ENCODE data around the gene PRKN.

The PRKN gene

DNA sequence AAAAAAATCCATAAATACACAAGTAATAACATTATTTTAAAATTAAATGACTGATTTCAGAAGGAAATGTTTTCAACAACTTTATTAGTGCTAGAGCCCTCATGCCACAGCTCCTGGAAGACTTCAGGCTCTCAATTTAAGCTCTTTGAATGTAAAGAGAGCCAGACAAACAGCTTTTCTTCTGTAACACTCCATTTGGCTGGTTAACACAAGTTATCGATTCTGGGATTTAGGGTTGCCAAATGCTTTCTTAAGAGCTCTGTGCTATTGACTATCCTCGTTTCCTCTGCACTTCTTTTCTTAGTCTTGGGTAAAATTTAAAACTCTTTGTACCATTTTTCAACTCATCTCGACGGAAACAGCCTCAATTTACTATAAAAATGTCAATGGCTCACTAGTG lies 402.5 kb downstream of the PRKN start:
- DNase-seq (ENCODE audit: extremely low read depth, low read depth): no peak
- TF ChIP-seq, protein P1, sequence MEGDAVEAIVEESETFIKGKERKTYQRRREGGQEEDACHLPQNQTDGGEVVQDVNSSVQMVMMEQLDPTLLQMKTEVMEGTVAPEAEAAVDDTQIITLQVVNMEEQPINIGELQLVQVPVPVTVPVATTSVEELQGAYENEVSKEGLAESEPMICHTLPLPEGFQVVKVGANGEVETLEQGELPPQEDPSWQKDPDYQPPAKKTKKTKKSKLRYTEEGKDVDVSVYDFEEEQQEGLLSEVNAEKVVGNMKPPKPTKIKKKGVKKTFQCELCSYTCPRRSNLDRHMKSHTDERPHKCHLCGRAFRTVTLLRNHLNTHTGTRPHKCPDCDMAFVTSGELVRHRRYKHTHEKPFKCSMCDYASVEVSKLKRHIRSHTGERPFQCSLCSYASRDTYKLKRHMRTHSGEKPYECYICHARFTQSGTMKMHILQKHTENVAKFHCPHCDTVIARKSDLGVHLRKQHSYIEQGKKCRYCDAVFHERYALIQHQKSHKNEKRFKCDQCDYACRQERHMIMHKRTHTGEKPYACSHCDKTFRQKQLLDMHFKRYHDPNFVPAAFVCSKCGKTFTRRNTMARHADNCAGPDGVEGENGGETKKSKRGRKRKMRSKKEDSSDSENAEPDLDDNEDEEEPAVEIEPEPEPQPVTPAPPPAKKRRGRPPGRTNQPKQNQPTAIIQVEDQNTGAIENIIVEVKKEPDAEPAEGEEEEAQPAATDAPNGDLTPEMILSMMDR (IDR thresholded peaks at IDR 0.05; ENCODE audit: low read depth, low read length): no peak

DNA sequence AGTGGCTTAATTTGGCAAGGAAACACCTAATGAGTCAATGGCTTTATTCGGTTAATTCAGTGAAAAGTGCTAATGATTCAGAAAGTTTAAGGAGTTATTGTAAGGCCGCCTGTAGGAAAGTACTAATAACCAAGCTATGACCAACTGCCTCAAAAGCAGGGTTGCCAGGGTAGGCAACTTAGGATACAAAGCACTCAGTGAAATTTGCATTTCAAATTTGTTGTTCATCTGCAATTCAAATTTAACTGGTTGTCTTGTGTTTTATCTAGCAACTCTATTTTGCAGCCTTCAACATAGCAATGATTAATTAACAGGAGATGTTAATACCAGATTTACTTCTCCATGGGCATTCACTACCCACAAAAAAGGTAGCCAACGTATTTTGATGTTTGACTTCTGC lies 412.3 kb downstream of the PRKN start:
- TF ChIP-seq, protein P1 (IDR thresholded peaks at IDR 0.05; ENCODE audit: low read depth, low read length): no peak
- DNase-seq (ENCODE audit: extremely low read depth, low read depth): no peak

DNA sequence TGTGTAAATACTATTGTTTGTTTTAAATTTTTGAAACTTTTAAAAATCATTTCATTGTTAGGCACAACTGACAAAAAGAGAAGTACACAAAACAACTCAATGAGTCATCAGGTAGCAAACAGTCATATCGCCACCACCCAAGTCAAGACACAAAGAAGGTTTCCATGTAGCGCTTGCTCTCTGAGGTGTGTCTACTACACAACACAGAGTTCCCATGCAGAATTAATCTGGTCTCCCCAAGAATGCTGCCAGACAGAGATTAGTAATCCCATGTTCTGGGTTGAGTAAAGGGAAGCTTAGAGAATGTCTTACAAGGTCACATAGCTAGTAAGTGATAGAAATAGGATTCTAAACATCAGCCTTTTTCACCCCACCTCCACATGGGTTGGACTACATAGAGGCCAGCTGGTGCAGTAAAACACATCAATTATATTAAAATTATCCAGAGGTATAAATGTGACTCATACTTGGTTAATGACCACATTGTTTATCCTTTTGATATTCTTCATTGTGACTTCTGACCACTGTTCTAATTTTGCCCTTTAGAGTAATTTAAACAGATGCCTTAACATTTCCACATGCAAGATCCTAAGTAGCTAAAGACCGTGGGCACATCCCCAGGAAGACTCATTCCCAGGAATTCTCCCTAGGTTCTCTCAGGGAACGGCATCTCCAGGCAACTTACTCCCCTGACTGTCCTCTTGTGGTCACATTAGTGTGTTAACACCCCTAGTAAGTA lies 413.5 kb downstream of the PRKN start:
- TF ChIP-seq, protein P1 (IDR thresholded peaks at IDR 0.05; ENCODE audit: low read depth, low read length): peak; percentile 4
- DNase-seq (ENCODE audit: extremely low read depth, low read depth): peak; percentile 8

DNA sequence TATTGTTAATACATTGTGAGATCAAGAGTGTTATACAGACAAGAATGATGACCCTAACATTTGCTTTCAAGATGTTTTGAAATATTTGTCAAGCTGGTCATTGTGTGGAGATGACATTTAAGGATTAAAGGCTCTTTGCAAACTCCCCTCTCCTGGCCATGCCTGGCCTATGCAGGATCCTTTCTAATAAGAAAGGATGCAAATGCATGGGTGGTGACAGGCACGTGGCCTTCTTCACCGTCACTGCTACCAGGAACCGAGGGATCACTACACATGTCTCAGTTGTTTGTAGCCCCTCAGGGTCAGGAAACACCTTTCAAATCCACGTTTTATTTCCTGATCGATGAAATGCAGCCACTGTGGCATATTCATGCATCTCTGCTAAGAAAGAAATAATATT lies 419.7 kb downstream of the PRKN start:
- TF ChIP-seq, protein P1 (IDR thresholded peaks at IDR 0.05; ENCODE audit: low read depth, low read length): no peak
- no peak for DNase-seq (ENCODE audit: extremely low read depth, low read depth)

DNA sequence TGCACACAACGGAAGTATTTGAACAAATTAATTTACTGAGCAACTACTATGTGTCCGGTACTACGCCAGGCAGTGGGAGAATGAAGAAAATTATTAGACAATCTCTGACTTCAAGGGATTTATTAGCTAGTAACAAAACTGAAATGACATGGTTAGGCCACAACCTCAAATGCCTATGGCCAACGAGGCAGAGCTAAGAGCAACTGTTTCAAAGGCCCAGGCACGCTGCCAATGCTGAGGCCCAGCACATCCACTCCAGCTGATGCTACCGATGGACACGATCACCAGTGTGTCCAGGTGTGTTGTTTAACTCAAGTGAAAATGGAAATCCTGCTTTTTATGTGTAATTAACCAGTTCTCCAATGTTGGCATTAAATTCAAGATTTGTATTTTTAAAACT lies 420.9 kb downstream of the PRKN start:
- DNase-seq (ENCODE audit: extremely low read depth, low read depth): no peak
- TF ChIP-seq, protein P1 (IDR thresholded peaks at IDR 0.05; ENCODE audit: low read depth, low read length): no peak

DNA sequence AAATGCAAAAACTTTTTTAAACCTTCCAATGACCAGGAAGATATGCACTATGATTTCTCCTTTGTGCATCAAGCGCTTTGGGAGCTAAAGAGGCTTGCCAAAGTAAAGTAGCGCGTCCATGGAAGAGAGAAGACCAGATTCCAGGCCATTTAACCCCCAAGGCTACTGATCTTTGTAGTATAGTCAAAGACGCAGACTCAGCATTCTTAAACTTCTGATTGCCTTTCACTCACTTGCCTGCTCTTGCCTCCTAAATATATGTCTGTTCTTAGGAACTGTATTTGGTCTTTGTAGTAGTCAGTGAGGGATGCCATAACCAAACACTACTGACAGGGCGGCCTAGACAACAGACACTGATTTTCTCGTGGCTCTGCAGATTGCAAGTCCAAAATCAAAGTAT lies 426.4 kb downstream of the PRKN start:
- TF ChIP-seq, protein P1 (IDR thresholded peaks at IDR 0.05; ENCODE audit: low read depth, low read length): no peak
- no peak for DNase-seq (ENCODE audit: extremely low read depth, low read depth)

DNA sequence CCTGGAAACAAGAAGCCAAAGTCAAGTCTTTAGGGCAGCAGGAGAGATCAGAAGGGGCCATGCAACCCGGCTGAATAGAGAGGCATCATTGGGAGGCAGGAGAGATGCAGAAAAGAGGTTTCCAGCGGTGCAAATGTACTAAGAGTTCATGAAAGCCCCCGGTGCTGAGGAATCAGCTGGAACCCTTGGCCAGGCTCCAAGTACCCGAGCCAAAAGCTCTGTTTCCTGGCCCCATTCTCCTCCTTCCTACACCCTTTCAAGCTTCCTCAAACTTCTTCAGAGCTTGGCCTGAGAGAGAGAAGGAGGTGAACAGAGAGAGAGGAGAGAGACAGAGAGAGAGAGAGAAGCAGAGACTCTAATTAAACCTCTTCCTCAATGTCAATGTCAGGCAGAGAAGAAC lies 433.5 kb downstream of the PRKN start:
- DNase-seq (ENCODE audit: extremely low read depth, low read depth): no peak
- TF ChIP-seq, protein P1 (IDR thresholded peaks at IDR 0.05; ENCODE audit: low read depth, low read length): no peak

All from AG09319 (cell line).